ENCODE results near the gene ITPRIP. TPM values are rescaled to one million over a fixed set of nuclear protein-coding genes. Genes with fewer than 3 reads are reported as not detected.
A peak's percentile ranks its signal among the peaks of the same experiment; 100 is the strongest.

Gene ITPRIP
- total and polyA plus RNA-seq, 11 donors = 18.4 to 90.2 (median 27.7) TPM

GRCh38 chr10:104367904-104368303 is 29.6 kb upstream of the ITPRIP start:
- intact Hi-C loops (cut with DNase I) = no loop called here
- Histone ChIP-seq H3K36me3 (peaks cover 0 to 14% (median 0%) of the 10 kb centered on the region in 9 donors), H3K9me3 (peaks cover 0 to 13% (median 0%) of the 10 kb centered on the region in 12 donors), H3K4me1 (no peaks in the 10 kb centered on the region), H3K4me3 (no peak overlapping the region), H3K27ac (no peak overlapping the region), H3K27me3 (peaks cover 0 to 8% (median 0%) of the 10 kb centered on the region in 9 donors)
- no peak for TF ChIP-seq CTCF (IDR thresholded peaks at IDR 0.05)
- TF ChIP-seq POLR2A (IDR thresholded peaks at IDR 0.05) = no peak
- DNase-seq (no peak), ATAC-seq (no peak)
- 74 to 79% (median 78%) methylated on average over 8 of the region's 8 CpGs for WGBS, 4 donors

- no peak for ATAC-seq
- Histone ChIP-seq H3K9me3 (no peaks in the 10 kb centered on the region), H3K4me3 (no peak overlapping the region), H3K36me3 (no peaks in the 10 kb centered on the region), H3K4me1 (peaks cover 0 to 6% (median 0%) of the 10 kb centered on the region in 12 donors), H3K27ac (no peak overlapping the region), H3K27me3 (no peaks in the 10 kb centered on the region)
- intact Hi-C loops (cut with DNase I) = loop anchor here in 3 of 10 donors (5.0 to 10.0 kb wide), 3 partner anchors 245 to 323 kb away; no protein-coding TSS in a partner anchor
- no peak for DNase-seq
- 72 to 79% (median 77%) methylated on average over 2 of the region's 2 CpGs for WGBS, 4 donors
- TF ChIP-seq POLR2A (IDR thresholded peaks at IDR 0.05) (no peak), CTCF (IDR thresholded peaks at IDR 0.05) (no peak)
Observed at GRCh38 chr10:104359811-104360210, 21.5 kb upstream of the ITPRIP start.

GRCh38 chr10:104353325-104354048 is 15.2 kb upstream of the ITPRIP start, which contains the start of gene CFAP58:
Gene CFAP58 (plus strand): TSS chr10:104353833. CDS start chr10:104353898, 65 bp downstream.
- H3K9me3 ChIP-seq = no peaks in the 10 kb centered on the region
- peaks cover 0 to 57% (median 15%) of the 10 kb centered on the region in 12 donors for H3K4me1 ChIP-seq
- H3K36me3 ChIP-seq = no peaks in the 10 kb centered on the region
- H3K4me3 ChIP-seq = peak within 1 kb of the TSS in 11 of 12 donors; percentile 2 to 61 (median 46)
- WGBS, 4 donors = 2 to 3% (median 3%) methylated on average over 41 to 43 of the region's 43 CpGs
- TF ChIP-seq CTCF (IDR thresholded peaks at IDR 0.05) (peak; percentile 58 to 95 (median 76)), POLR2A (IDR thresholded peaks at IDR 0.05) (peak in 1 of 2 donors; percentile 50)
- peak within 1 kb of the TSS in 5 of 12 donors; percentile 3 to 66 (median 16) for H3K27ac ChIP-seq
- no peaks in the 10 kb centered on the region for H3K27me3 ChIP-seq
- DNase-seq (peak; percentile 89 to 97 (median 92)), ATAC-seq (peak; percentile 70 to 94 (median 92))
- intact Hi-C loops (cut with DNase I) = loop anchor here in 4 of 10 donors (5.0 to 10.0 kb wide), 4 partner anchors 81 to 309 kb away; partner anchors contain the start of gene SFR1 (in 1 of the 4)

- no peak for ATAC-seq
- intact Hi-C loops (cut with DNase I) = loop anchor here in 7 of 10 donors (2.0 to 10.0 kb wide), 6 partner anchors 47 to 307 kb away; partner anchors contain the start of gene SFR1 (in 1 of the 7)
- WGBS, 4 donors = 77 to 89% (median 88%) methylated on average over 1 of the region's 1 CpG
- no peak for DNase-seq
- no peaks in the 10 kb centered on the region for H3K36me3 ChIP-seq
- H3K4me3 ChIP-seq = peak overlapping the region in 1 of 12 donors; percentile 25
- H3K9me3 ChIP-seq = no peaks in the 10 kb centered on the region
- peak overlapping the region in 1 of 12 donors; percentile 91 for H3K27ac ChIP-seq
- TF ChIP-seq POLR2A (IDR thresholded peaks at IDR 0.05) = no peak
- no peak for TF ChIP-seq CTCF (IDR thresholded peaks at IDR 0.05)
- H3K27me3 ChIP-seq = no peaks in the 10 kb centered on the region
- H3K4me1 ChIP-seq = peaks cover 0 to 62% (median 15%) of the 10 kb centered on the region in 12 donors
Observed at GRCh38 chr10:104351919-104352318, 13.7 kb upstream of the ITPRIP start.
